Choroid plexus epithelial cell (primary cell): Measurements from ENCODE around the gene ATP4A.

Experiments used
- DNase-seq: peaks from one replicate; pipeline ENCODE4 v3.0.0-alpha.2; 2010; ENCODE audit warnings: low read depth
- H3K4me3 ChIP-seq: 2 replicates; pipeline ENCODE4 v1.5.1; 2011; ENCODE audit warnings: low read depth, mild to moderate bottlenecking, control low read depth, low read length, moderate library complexity
- CTCF ChIP-seq: conservative IDR thresholded peaks from 2 replicates; pipeline ENCODE4 v1.5.1; 2011; ENCODE audit warnings: low read depth, mild to moderate bottlenecking, control low read depth, inconsistent platforms, low read length, moderate library complexity

Gene ATP4A

GRCh38 chr19:35508129-35508528 is 55.3 kb downstream of the ATP4A start:
- TF ChIP-seq CTCF, result no peak
- DNase-seq, result no peak
- H3K4me3 ChIP-seq, result no peak overlapping the region

GRCh38 chr19:35507561-35507960 is 55.9 kb downstream of the ATP4A start:
- H3K4me3 ChIP-seq, result no peak overlapping the region
- no peak for DNase-seq
- no peak for TF ChIP-seq CTCF

- no peak for DNase-seq
- no peak for TF ChIP-seq CTCF
- H3K4me3 ChIP-seq, result no peak overlapping the region
Measured at GRCh38 chr19:35506011-35506410, 57.4 kb downstream of the ATP4A start.

DNA sequence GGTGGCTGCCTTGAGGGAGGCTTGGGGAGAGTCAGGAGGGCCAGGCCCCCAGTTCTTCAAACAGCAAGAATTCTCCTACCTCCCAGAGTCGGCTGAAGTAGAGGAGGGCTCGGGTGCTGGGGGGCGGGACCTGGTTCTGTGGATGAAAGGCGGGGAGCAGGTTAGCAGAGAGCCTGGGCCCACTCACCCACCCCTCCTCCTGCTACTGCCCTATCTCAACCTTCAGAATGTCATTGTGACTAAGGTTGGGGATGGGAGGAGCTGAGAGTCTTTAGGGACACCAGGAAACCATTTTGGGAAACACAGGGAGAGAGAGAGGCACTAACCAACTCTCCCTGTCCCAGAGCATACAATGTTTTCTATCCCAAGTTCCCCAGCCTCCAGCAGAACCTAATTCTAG is 60.7 kb downstream of the ATP4A start:
- no peak for DNase-seq
- no peak overlapping the region for H3K4me3 ChIP-seq
- TF ChIP-seq CTCF, result no peak

- no peak overlapping the region for H3K4me3 ChIP-seq
- no peak for TF ChIP-seq CTCF
- DNase-seq, result no peak
Measured at GRCh38 chr19:35501684-35502083, 61.8 kb downstream of the ATP4A start.

- TF ChIP-seq CTCF, result no peak
- no peak for DNase-seq
- H3K4me3 ChIP-seq, result no peak overlapping the region
Measured at GRCh38 chr19:35500611-35501010, 62.8 kb downstream of the ATP4A start.
